Brain microvascular endothelial cell (primary cell): ENCODE results near the gene CST3.

Experiments
- DNase-seq: peaks from one replicate; pipeline ENCODE4 v3.0.0-alpha.2; 2020
- H3K27ac ChIP-seq: fragments of 250-450 bp; sonication (Bioruptor Pico); 2 replicates; pipeline ENCODE4 v1.5.1; 2020; ENCODE audit warnings: mild to moderate bottlenecking, moderate library complexity
- H3K27me3 ChIP-seq: fragments of 250-450 bp; sonication (Bioruptor Pico); replicated peaks from 2 replicates; pipeline ENCODE4 v1.5.1; 2020; ENCODE audit warnings: mild to moderate bottlenecking
- H3K36me3 ChIP-seq: fragments of 250-450 bp; sonication (Bioruptor Pico); replicated peaks from 2 replicates; pipeline ENCODE4 v1.5.1; 2020; ENCODE audit warnings: mild to moderate bottlenecking
- H3K4me3 ChIP-seq: 2 replicates; pipeline ENCODE4 v1.5.1; 2011; ENCODE audit warnings: low read depth, mild to moderate bottlenecking, control low read depth, low read length, moderate library complexity
- in situ Hi-C: cut with HindIII; loops from 2 replicates; pipeline ENCODE4 v1.10.0; 2017; ENCODE audit warnings: low sequenced_read_pairs, low pct_ligation_motif_present
- TF ChIP-seq, protein P1 (sequence below): IDR thresholded peaks from 2 replicates; pipeline ENCODE4 v1.5.1; 2011; ENCODE audit warnings: low read depth, mild to moderate bottlenecking, moderate library complexity, low read length, control low read depth, inconsistent platforms; ENCODE audit errors: missing control alignments

The CST3 gene

DNA sequence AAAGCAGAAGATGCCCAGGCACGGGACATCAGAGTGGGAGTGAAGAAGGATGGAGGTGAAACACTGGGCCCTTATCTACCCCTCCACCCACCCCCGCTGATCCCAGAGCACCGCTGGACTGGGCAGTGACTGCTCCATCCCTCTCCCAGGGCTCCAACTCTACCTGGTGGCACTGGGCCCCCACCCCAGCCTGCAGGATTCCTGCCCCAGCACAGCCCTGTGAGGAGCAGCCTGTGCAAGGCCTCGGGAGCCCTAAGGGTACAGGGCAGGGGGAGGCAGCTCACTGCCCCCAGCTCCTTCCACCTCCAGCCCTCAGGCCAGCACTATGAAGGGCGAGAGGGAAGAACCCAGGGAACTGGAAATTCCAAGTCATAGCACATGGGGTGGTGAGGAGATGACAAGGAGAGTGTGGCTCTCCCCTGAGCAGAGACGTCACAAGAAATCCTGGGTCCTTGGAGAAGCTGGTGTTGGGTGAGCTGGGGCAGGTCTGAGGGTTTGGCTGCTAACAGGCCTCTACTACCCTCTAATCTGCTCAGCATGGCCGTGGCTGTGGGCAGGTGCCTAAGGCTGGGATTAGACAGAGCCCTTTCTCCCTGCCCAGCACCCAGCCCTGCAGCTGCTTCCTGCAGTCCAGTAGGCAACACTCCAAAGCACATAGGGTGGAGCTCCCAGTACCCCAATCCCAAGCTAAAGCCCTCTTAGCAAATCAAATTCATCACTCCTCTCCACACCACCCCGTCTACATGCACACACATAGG is 3.5 kb downstream of the CST3 start:
- in situ Hi-C loops: no loop called here
- H3K36me3 ChIP-seq: peaks cover 27% of the 10 kb centered on the region
- no peak overlapping the region for H3K27ac ChIP-seq
- no peaks in the 10 kb centered on the region for H3K27me3 ChIP-seq
- H3K4me3 ChIP-seq: no peak overlapping the region
- DNase-seq: no peak
- TF ChIP-seq, protein P1, sequence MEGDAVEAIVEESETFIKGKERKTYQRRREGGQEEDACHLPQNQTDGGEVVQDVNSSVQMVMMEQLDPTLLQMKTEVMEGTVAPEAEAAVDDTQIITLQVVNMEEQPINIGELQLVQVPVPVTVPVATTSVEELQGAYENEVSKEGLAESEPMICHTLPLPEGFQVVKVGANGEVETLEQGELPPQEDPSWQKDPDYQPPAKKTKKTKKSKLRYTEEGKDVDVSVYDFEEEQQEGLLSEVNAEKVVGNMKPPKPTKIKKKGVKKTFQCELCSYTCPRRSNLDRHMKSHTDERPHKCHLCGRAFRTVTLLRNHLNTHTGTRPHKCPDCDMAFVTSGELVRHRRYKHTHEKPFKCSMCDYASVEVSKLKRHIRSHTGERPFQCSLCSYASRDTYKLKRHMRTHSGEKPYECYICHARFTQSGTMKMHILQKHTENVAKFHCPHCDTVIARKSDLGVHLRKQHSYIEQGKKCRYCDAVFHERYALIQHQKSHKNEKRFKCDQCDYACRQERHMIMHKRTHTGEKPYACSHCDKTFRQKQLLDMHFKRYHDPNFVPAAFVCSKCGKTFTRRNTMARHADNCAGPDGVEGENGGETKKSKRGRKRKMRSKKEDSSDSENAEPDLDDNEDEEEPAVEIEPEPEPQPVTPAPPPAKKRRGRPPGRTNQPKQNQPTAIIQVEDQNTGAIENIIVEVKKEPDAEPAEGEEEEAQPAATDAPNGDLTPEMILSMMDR: no peak

DNA sequence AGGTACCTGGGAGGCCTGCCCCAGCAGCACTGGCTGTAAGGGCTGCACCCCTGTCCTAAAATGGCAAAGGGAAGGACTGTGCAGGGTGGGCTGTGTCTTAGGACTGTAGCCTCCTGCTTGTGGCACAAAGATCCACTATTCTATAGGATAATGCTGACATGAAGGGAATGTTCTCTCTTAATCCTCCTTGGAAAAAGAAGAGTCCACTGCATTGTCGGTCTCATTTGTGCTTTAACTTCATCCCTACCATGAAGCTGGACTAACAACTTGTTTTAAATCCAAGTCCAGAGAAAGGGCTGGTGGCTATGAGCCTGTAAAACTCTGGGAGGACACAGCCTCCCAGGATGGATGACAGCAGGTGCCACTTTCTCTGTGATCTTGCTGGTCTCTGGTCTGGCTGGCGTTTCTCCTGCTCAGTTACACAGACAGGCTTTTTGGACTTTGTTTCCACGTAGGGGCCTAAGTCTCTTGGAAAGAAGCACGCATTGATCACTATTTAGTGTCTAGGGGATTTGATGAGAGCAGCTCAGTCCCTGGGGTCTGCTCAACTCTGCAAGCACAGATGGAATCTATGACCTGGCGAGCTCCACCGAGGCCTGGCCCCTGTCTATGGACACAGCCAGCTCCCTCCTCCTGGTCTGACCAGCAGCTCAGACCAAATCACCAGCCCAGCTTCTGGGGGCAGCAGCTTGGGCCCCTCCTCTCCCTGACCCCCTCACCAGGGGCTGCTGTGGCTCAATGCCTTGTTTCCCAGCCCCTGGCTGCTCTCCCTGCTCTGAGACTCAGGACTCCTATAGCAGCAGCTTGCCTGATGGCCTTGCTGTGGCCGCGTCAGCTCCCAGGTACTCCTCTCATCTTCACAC is 4.8 kb downstream of the CST3 start:
- in situ Hi-C loops: no loop called here
- H3K36me3 ChIP-seq: peaks cover 27% of the 10 kb centered on the region
- H3K4me3 ChIP-seq: no peak overlapping the region
- TF ChIP-seq, protein P1: no peak
- no peak for DNase-seq
- no peaks in the 10 kb centered on the region for H3K27me3 ChIP-seq
- H3K27ac ChIP-seq: no peak overlapping the region

DNA sequence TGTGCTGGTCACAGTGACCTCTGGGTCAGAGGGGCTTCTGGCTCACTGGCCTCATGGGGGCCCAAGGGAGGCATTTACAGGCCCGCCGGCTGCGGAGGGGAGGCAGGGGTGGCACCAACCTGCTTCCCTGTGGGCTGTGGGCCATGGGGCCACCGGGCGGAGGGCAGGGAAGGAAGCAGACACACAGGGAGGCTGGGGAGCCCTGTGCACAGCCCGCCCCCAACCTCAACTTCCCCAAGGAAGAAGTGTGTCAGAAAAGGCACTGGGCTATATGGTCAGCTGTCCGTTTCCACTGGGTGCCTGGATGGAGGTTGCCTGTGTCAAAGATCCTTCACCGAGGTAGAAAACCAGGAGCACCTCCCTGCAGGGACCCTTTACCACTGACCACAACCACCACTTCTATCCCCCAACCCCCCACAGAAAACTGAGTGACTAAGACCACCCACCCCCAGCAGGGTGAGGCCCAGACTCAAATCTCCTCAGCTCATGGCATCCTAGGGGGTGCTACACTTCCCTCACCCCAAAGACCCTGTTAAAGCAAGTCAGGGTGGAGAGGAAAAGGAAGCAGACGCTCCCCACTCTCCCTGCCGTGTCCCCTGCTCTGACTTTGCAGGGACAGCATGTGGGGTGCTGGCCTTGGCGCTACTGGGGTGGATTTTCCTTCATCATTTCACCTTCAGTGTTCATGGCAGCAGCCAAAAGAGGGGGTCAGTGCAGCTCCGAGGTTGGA is 5.6 kb downstream of the CST3 start:
- H3K27me3 ChIP-seq: no peaks in the 10 kb centered on the region
- no peak for DNase-seq
- no peak overlapping the region for H3K27ac ChIP-seq
- in situ Hi-C loops: no loop called here
- H3K36me3 ChIP-seq: peaks cover 27% of the 10 kb centered on the region
- TF ChIP-seq, protein P1: no peak
- no peak overlapping the region for H3K4me3 ChIP-seq

DNA sequence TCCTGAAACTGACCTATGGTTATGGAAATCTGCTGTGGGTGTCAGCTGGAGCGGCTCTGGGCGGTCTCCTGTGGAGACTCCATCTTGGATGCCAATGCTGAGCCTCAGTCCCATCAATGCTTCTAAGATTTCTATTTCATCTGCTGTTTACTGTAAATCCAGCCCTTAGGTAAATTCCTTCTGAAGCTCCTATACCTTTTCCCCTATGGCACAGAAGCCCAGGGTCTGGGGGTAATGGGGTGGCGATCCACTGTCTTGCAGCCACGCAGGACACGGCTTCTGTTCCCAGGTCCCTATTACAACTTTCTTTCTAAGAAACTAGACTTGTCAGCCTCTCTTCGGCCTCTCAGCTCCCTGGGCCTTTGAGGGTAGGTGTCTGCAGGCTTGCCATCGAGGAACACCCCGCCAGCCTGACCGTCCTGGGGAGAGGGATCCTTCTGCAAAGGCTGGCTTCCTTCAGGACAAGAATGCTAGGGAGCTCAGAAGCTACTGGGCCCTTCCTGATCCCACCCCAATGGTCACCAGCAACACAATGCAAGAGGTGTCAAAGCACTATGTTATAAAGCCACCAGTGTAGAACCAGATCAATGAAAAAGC is 6.4 kb downstream of the CST3 start:
- Histone ChIP-seq H3K36me3 (peaks cover 27% of the 10 kb centered on the region), H3K27ac (no peak overlapping the region), H3K4me3 (no peak overlapping the region), H3K27me3 (no peaks in the 10 kb centered on the region)
- in situ Hi-C loops: no loop called here
- TF ChIP-seq, protein P1: no peak
- no peak for DNase-seq

DNA sequence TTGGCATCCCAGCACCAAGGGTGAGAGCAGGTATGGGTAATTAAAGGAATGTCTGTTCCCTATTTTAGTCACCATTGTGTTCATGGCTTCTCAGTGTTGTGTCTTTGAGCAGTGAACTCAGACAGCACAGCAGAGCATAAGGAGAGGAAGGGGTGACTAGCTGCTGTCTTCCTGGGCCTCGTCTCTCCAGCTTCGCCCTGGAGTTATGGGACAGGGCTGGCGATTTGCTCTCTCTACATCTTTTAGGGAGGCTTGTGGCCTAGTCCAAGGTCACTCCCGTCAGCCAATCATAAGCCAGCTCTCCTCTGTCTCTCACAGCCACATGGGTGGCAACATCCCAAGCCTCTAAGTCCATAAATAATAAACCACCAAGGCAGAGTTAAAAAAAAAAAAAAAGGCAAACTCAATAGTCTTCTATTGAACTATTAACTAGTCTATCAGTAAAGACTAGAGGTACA is 7.3 kb downstream of the CST3 start:
- H3K36me3 ChIP-seq: peaks cover 26% of the 10 kb centered on the region
- in situ Hi-C loops: no loop called here
- H3K4me3 ChIP-seq: no peak overlapping the region
- no peak overlapping the region for H3K27ac ChIP-seq
- no peak for DNase-seq
- TF ChIP-seq, protein P1: no peak
- no peaks in the 10 kb centered on the region for H3K27me3 ChIP-seq
